Skeletal muscle tissue (tissue), 4 donors: ENCODE measurements around the gene F8. TPM values are rescaled to one million over a fixed set of nuclear protein-coding genes. Genes with fewer than 3 reads are reported as not detected.
"Not testable (repeated sequence)": the region's sequence is repeated elsewhere in the genome, so short reads cannot be mapped to it uniquely, and the experiment has no call there.

Experiments used
- H3K27ac ChIP-seq: one replicate; pipeline ENCODE4 v1.7.0; 2013; ENCODE audit warnings: mild to moderate bottlenecking, low read depth, low read length, inconsistent platforms
- H3K27me3 ChIP-seq, 3 donors: one replicate each; pipeline ENCODE4 v1.7.0; 2013; ENCODE audit warnings: low read length in 3 of 3; ENCODE audit not compliant: control insufficient read depth in 3 of 3, insufficient read depth in 3 of 3
- H3K36me3 ChIP-seq, 3 donors: one replicate each; pipeline ENCODE4 v1.7.0; 2013; ENCODE audit warnings: low read length in 3 of 3; ENCODE audit not compliant: control insufficient read depth in 3 of 3, insufficient read depth in 3 of 3
- H3K4me1 ChIP-seq, 3 donors: one replicate each; pipeline ENCODE4 v1.7.0; 2013; ENCODE audit warnings: low read length in 3 of 3, mild to moderate bottlenecking in 3 of 3; ENCODE audit not compliant: control insufficient read depth in 3 of 3, insufficient read depth in 3 of 3
- H3K4me3 ChIP-seq, 3 donors: one replicate each; pipeline ENCODE4 v1.7.0; 2013; ENCODE audit warnings: low read length in 3 of 3
- H3K9ac ChIP-seq, 3 donors: one replicate each; pipeline ENCODE4 v1.7.0; 2013; ENCODE audit warnings: low read length in 3 of 3, mild to moderate bottlenecking in 3 of 3, moderate library complexity in 2 of 3, low read depth in 1 of 3
- H3K9me3 ChIP-seq, 3 donors: one replicate each; pipeline ENCODE4 v1.7.0; 2013; ENCODE audit warnings: low read length in 3 of 3; ENCODE audit not compliant: control insufficient read depth in 3 of 3
- total RNA-seq: library from RNA; depleted of rRNA; stranded (reverse); fragments of >200 nt; gene quantifications from one replicate; pipeline ENCODE4 v1.2.3, GENCODE V29; 2014
- donor health status: Osteomylitis.

Gene F8
- total RNA-seq, 1 donor from 2014 or later: 4.2 TPM

DNA sequence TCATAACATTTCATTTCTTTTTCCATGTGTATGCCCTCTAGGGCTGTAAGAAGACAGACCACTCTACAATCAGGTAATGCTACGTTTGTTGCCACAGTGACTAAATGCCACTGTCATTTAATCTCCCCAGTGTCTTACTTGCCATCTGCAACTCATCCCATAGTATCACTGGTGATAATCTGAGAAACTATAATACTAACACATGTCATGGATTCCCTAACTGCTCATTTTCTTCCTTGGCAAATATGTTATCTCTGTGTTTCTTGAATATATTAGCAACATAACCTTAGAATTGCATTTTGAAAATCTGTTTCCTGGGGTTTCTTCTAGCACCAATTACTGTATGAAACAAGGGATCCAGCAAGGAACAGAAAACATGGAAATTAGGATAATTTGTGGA lies 130.2 kb downstream of the F8 start:
- Histone ChIP-seq H3K4me3 (no peak overlapping the region), H3K27ac (no peak overlapping the region), H3K9me3 (no peaks in the 10 kb centered on the region), H3K36me3 (no peaks in the 10 kb centered on the region), H3K4me1 (no peaks in the 10 kb centered on the region), H3K9ac (no peak overlapping the region), H3K27me3 (no peaks in the 10 kb centered on the region)

DNA sequence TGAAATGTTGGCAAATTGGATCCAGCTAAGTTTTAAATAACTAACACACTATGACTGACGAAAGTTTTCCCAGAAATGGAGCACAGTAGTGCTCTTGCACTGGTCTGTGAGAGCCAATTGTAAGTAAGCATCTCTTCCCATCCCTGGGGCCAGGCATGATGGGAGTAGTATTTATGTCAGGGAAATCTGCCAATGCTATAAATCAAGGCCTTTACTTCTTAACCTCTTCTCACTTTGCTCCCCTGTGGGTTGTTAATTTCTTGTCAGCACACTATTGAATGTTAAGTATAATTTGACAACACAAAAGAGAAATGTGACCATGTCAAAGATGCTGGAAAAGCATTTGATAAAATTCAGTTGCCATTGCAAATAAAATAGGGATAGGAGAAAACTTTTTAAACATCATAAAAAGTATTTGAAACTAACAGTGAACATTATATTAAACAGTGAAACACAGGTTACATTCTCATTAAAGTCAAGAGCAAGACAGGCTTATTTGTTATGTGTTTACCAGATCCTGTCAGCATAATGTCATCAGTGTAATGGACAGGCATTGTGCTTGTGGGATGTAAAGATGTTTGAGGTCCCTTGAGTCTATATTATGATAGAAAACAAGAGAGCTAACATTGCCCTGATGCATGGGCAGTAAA lies 131.4 kb downstream of the F8 start:
- Histone ChIP-seq H3K9me3 (no peaks in the 10 kb centered on the region), H3K4me1 (no peaks in the 10 kb centered on the region), H3K27ac (no peak overlapping the region), H3K4me3 (no peak overlapping the region), H3K36me3 (no peaks in the 10 kb centered on the region), H3K27me3 (no peaks in the 10 kb centered on the region), H3K9ac (no peak overlapping the region)

DNA sequence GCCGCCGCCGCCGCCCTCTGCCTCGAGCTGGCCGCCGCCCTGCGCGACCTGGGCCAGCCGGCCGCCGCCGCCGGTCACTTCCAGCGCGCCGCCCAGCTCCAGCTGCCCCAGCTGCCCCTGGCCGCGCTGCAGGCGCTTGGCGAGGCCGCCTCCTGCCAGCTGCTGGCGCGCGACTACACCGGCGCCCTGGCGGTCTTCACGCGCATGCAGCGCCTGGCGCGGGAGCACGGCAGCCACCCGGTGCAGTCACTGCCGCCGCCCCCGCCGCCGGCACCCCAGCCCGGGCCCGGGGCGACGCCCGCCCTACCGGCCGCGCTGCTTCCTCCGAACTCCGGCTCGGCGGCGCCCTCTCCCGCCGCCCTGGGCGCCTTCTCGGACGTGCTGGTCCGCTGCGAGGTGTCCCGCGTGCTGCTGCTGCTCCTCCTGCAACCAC lies 135.7 kb downstream of the F8 start:
- H3K9me3 ChIP-seq, H3K4me3 ChIP-seq, H3K9ac ChIP-seq, H3K36me3 ChIP-seq, H3K4me1 ChIP-seq, H3K27me3 ChIP-seq, H3K27ac ChIP-seq: not testable (repeated sequence)

DNA sequence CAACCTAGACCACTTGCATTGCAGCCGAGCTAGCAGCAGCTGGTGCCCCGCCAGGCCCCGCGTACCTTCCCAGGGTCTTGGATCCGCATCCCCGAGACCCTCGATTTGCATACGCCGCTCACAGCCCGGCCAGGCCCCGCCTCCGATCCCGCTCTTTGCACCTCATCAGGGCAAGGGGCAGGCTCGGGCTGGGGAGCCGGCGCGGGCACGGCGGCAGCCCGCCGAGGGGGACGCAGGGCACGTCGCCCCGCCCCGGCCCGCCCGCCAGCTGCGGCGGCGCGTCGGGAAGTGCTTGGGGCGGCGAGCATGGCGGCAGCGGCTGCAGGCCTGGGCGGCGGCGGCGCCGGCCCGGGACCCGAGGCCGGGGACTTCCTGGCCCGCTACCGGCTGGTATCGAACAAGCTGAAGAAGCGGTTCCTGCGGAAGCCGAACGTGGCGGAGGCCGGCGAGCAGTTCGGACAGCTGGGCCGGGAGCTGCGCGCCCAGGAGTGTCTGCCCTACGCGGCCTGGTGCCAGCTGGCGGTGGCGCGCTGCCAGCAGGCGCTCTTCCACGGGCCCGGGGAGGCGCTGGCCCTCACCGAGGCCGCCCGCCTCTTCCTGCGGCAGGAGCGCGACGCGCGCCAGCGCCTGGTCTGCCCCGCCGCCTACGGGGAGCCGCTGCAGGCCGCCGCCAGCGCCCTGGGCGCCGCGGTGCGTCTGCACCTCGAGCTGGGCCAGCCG lies 136.3 kb downstream of the F8 start, which contains the start of gene F8A1:
Gene F8A1 (plus strand): TSS at position 287 of the 720 bp plus-strand sequence. CDS start 20 bp downstream, at position 307.
- Histone ChIP-seq H3K9ac (peak within 1 kb of the TSS in 1 of 3 donors; percentile 33), H3K4me3 (peak within 1 kb of the TSS in 1 of 3 donors; percentile 35)
- H3K36me3 ChIP-seq, H3K9me3 ChIP-seq, H3K27me3 ChIP-seq, H3K4me1 ChIP-seq, H3K27ac ChIP-seq: not testable (repeated sequence)

DNA sequence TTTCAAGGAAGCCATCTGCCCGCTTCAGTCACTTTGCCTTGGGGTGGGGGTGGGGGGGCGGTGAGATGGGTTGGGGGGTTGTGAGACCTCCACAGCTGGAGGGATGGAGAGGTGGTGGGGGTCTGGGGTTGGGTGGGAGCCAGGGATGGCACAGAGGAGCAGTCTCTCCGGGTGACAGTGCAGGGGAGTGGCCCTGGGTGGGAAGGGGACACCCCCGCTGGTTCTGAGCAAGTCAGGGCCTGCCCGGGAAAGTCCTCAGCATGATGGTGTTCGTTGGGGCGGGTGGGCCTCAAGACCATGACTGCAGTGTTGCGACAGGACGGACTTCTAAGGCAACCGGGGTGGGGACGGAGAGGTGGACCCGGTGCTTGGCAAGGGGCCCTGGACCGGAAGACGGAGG lies 137.0 kb downstream of the F8 start:
- H3K36me3 ChIP-seq, H3K9ac ChIP-seq, H3K27ac ChIP-seq, H3K9me3 ChIP-seq, H3K27me3 ChIP-seq, H3K4me1 ChIP-seq, H3K4me3 ChIP-seq: not testable (repeated sequence)

DNA sequence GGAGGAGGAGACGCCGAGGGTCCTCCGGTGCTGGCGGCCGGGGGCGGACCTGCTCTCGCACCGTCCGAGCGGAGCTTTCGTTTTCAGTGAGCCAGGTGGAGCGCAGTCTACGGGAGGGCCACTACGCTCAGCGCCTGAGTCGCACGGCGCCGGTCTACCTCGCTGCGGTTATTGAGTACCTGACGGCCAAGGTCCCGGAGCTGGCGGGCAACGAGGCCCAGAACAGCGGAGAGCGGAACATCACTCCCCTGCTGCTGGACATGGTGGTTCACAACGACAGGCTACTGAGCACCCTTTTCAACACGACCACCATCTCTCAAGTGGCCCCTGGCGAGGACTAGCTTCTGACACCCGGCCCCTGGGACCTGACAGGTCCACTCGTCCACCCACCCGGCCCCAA lies 137.5 kb downstream of the F8 start:
- H3K9ac ChIP-seq, H3K4me3 ChIP-seq, H3K36me3 ChIP-seq, H3K27ac ChIP-seq, H3K9me3 ChIP-seq, H3K4me1 ChIP-seq, H3K27me3 ChIP-seq: not testable (repeated sequence)

DNA sequence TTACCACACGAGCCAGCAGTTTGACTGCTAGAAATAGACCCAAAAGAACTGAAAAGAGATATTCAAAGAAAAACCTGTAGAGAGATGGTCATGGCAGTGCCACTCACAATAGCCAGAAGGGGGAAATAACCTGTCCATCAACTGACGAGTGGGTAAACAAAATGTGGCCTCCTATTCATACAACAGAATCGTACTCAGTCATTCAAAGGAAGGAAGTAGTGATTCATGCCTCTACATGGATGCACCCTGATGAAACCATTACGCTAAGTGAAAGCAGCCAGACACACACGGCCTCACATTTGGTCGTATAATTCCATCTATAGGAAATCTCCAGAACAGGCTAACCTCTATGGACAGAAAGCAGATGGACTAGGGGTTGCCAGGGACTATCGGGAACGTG lies 138.5 kb downstream of the F8 start:
- H3K4me1 ChIP-seq, H3K27ac ChIP-seq, H3K9ac ChIP-seq, H3K36me3 ChIP-seq, H3K9me3 ChIP-seq, H3K27me3 ChIP-seq, H3K4me3 ChIP-seq: not testable (repeated sequence)

DNA sequence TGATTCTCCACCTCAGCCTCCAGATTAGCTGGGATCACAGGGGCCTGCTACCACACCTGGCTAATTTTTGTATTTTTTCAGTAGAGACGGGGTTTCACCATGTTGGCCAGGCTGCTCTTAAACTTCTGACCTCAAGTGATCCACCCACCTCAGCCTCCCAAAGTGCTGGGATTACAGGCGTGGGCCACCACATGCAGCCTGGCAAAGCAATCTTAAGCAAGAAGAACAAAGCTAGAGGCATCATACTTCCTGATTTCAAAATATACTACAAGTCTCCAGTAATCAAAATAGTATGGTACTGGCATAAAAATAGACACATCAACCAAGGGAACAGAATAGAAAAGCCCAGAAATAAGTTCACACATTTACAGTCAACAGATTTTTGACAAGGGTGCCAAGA lies 149.2 kb downstream of the F8 start:
- no peak overlapping the region for H3K4me3 ChIP-seq
- no peak overlapping the region for H3K27ac ChIP-seq
- no peaks in the 10 kb centered on the region for H3K4me1 ChIP-seq
- no peak overlapping the region for H3K9ac ChIP-seq
- no peaks in the 10 kb centered on the region for H3K36me3 ChIP-seq
- peaks cover 0 to 2% (median 0%) of the 10 kb centered on the region in 3 donors for H3K9me3 ChIP-seq
- H3K27me3 ChIP-seq: no peaks in the 10 kb centered on the region

DNA sequence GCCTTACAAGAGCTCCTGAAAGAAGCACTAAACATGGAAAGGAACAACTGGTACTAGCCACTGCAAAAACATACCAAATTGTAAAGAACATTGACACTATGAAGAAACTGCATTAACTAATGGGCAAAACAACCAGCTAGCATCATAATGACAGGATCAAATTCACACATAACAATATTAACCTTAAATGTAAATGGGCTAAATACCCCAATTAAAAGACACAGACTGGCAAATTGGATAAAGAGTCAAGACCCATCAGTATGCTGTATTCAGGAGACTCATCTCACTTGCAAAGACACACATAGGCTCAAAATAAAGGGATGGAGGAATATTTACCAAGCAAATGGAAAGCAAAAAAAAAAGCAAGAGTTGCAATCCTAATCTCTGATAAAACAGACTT lies 154.0 kb downstream of the F8 start:
- H3K9ac ChIP-seq, H3K27me3 ChIP-seq, H3K9me3 ChIP-seq: not testable (repeated sequence)

DNA sequence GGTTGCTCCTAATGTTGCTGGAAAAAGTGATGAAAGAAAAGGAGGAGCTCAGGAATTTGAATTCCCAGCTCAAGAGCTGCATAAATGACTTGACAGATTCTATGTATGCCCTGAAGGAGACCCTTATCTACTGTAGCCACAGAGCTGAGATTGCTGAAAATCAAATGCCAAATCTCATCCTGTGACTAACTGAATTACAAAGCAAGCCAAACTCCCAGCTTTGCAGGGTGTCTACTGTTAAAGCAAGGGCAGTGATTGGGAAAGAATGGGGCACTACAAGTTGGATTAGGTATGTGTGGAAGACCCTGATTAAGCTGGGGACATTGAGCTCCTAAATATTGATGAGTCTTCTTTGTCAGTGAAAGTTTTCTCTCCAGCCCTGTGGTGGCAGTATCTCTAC lies 167.3 kb downstream of the F8 start:
- Histone ChIP-seq H3K27me3 (no peaks in the 10 kb centered on the region), H3K27ac (no peak overlapping the region), H3K4me3 (no peak overlapping the region), H3K36me3 (peaks cover 0 to 4% (median 3%) of the 10 kb centered on the region in 3 donors), H3K9me3 (no peaks in the 10 kb centered on the region), H3K9ac (no peak overlapping the region), H3K4me1 (no peaks in the 10 kb centered on the region)

More for the DNA sequence above, 154.0 kb downstream of the F8 start:
- not testable (repeated sequence) for H3K36me3 ChIP-seq, H3K27ac ChIP-seq, H3K4me3 ChIP-seq, H3K4me1 ChIP-seq
